ENCODE measurements around the gene HPCAL1. TPM values are rescaled to one million over a fixed set of nuclear protein-coding genes. Genes with fewer than 3 reads are reported as not detected.

HPCAL1 gene
- total RNA-seq, 1 donor from 2014 or later: 9.0 TPM

- TF ChIP-seq, protein P1, sequence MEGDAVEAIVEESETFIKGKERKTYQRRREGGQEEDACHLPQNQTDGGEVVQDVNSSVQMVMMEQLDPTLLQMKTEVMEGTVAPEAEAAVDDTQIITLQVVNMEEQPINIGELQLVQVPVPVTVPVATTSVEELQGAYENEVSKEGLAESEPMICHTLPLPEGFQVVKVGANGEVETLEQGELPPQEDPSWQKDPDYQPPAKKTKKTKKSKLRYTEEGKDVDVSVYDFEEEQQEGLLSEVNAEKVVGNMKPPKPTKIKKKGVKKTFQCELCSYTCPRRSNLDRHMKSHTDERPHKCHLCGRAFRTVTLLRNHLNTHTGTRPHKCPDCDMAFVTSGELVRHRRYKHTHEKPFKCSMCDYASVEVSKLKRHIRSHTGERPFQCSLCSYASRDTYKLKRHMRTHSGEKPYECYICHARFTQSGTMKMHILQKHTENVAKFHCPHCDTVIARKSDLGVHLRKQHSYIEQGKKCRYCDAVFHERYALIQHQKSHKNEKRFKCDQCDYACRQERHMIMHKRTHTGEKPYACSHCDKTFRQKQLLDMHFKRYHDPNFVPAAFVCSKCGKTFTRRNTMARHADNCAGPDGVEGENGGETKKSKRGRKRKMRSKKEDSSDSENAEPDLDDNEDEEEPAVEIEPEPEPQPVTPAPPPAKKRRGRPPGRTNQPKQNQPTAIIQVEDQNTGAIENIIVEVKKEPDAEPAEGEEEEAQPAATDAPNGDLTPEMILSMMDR (IDR thresholded peaks at IDR 0.05; ENCODE audit: insufficient read depth, low read length, severe bottlenecking): no peak
- no peaks in the 10 kb centered on the region for H3K27me3 ChIP-seq (ENCODE audit: control insufficient read depth, insufficient read depth, low read length)
- no peak overlapping the region for H3K4me3 ChIP-seq (ENCODE audit: low read depth, low read length)
- no peaks in the 10 kb centered on the region for H3K36me3 ChIP-seq (ENCODE audit: control insufficient read depth, insufficient read depth, low read length)
- FAIRE-seq (no peak), DNase-seq (ENCODE audit: low read depth) (no peak)
Observed at GRCh38 chr2:10410001-10410822, 107.5 kb downstream of the HPCAL1 start.

- Histone ChIP-seq H3K36me3 (ENCODE audit: control insufficient read depth, insufficient read depth, low read length) (no peaks in the 10 kb centered on the region), H3K4me3 (ENCODE audit: low read depth, low read length) (no peak overlapping the region), H3K27me3 (ENCODE audit: control insufficient read depth, insufficient read depth, low read length) (no peaks in the 10 kb centered on the region)
- TF ChIP-seq, protein P1 (IDR thresholded peaks at IDR 0.05; ENCODE audit: insufficient read depth, low read length, severe bottlenecking): no peak
- FAIRE-seq: no peak
- no peak for DNase-seq (ENCODE audit: low read depth)
Observed at GRCh38 chr2:10410823-10411437, 108.2 kb downstream of the HPCAL1 start.

DNA sequence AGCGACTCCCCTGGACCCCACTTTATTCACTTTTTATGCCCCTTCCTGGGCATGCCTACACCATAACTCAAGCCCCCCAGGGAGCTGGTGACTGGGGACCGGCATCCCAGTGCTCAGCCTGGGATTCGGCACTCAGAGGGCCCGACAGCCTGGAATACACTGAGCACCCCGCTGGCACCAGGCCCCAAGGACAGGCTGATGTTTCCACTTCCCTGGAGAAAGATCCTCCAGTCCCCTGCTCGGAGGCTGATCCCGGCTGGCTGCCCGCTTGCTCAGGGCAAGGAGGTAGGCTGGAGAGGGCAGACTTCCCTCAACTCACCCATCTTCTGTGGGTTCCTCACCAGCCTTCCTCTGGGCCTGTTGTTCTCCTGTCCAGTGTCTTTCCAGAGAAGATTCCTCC, 108.9 kb downstream of the HPCAL1 start:
- Histone ChIP-seq H3K36me3 (ENCODE audit: control insufficient read depth, insufficient read depth, low read length) (no peaks in the 10 kb centered on the region), H3K27me3 (ENCODE audit: control insufficient read depth, insufficient read depth, low read length) (no peaks in the 10 kb centered on the region), H3K4me3 (ENCODE audit: low read depth, low read length) (no peak overlapping the region)
- DNase-seq (ENCODE audit: low read depth): no peak
- TF ChIP-seq, protein P1 (IDR thresholded peaks at IDR 0.05; ENCODE audit: insufficient read depth, low read length, severe bottlenecking): no peak
- no peak for FAIRE-seq

DNA sequence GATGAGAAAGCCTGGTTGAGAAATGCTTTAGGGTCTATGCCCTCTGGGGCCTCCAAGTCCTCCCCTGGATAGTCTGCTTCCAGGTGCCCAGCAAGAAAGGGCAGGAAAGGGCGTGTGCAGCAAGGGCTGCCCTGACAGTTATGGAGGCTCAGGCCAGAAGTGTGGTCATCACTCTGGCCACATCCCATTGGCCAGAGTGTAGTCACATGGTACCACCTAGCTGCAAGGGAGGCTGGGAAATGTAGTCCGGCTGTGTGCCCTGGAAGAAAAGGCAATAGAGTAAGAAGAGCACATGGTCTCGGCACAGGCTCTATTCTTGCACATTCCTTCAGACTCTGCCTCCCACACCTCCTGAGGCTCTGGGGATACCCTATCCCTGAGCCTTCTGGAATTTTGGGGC, 109.7 kb downstream of the HPCAL1 start:
- TF ChIP-seq, protein P1 (IDR thresholded peaks at IDR 0.05; ENCODE audit: insufficient read depth, low read length, severe bottlenecking): no peak
- H3K36me3 ChIP-seq (ENCODE audit: control insufficient read depth, insufficient read depth, low read length): no peaks in the 10 kb centered on the region
- FAIRE-seq (no peak), DNase-seq (ENCODE audit: low read depth) (peak; percentile 71)
- H3K4me3 ChIP-seq (ENCODE audit: low read depth, low read length): no peak overlapping the region
- H3K27me3 ChIP-seq (ENCODE audit: control insufficient read depth, insufficient read depth, low read length): no peaks in the 10 kb centered on the region

- Histone ChIP-seq H3K4me3 (ENCODE audit: low read depth, low read length) (no peak overlapping the region), H3K36me3 (ENCODE audit: control insufficient read depth, insufficient read depth, low read length) (no peaks in the 10 kb centered on the region), H3K27me3 (ENCODE audit: control insufficient read depth, insufficient read depth, low read length) (no peaks in the 10 kb centered on the region)
- FAIRE-seq (no peak), DNase-seq (ENCODE audit: low read depth) (no peak)
- TF ChIP-seq, protein P1 (IDR thresholded peaks at IDR 0.05; ENCODE audit: insufficient read depth, low read length, severe bottlenecking): no peak
Observed at GRCh38 chr2:10413503-10413902, 110.8 kb downstream of the HPCAL1 start.

Measured in bronchial epithelial cell (primary cell).